Left renal cortex interstitium (tissue), 4 donors: ENCODE results near the gene DTNA. TPM values are rescaled to one million over a fixed set of nuclear protein-coding genes. Genes with fewer than 3 reads are reported as not detected.

ENCODE experiments used
- DNase-seq, 4 donors: peaks; one replicate each; pipeline ENCODE4 v3.0.0-alpha.2; 2013; ENCODE audit warnings: low read depth in 4 of 4, low spot score in 2 of 4, missing footprints in 1 of 4
- polyA plus RNA-seq, 4 donors: library from polyadenylated mRNA; unstranded; fragments of 120-200 nt; gene quantifications; one replicate each; pipeline ENCODE4 v1.2.1, GENCODE V29; 2013; ENCODE audit not compliant: insufficient read length in 4 of 4

DTNA gene
- polyA plus RNA-seq, 4 donors: 14.2 to 21.3 (median 18.6) TPM

- no peak for DNase-seq
Observed at GRCh38 chr18:34760444-34760843, 50.3 kb downstream of the DTNA start.

DNA sequence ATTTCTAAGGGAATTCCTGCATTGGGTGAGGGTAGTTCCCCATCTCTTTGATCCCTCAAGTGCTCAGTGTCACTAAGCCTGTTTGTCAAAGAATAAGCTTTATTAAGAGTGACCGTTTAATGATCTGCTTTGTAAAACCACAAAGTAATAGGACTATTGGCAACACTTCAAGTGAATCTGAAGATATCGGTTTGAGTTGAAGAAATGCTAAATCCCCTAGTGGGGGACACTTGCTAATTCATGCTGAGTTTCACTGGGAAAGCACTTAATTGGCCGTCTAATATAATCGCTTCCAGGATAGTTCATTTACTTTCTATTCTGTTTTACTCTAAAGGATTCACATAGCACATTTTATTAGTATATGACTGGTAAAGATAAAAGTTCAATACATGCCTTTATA lies 54.4 kb downstream of the DTNA start:
- DNase-seq: no peak

DNA sequence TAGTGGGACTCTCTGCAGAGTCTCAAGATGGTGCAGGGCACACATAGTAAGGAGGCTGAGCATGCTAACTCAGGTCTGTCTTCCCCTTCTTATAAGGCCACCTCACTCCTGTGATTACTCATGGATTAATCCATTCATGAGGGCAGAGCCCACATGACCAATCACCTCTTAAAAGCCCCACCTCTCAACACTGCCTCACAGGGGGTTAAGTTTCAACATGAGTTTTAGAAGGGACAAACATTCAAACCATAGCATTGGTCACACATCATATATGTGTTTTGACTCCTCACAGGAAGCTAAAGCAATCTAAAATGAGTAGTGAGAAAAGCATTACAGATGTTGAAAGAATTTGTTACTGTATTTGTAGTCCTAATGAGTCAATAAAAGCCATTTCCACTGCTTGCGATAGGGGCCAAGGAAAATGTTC lies 57.5 kb downstream of the DTNA start:
- DNase-seq: no peak

- DNase-seq: no peak
Observed at GRCh38 chr18:34771958-34772357, 61.9 kb downstream of the DTNA start.

DNA sequence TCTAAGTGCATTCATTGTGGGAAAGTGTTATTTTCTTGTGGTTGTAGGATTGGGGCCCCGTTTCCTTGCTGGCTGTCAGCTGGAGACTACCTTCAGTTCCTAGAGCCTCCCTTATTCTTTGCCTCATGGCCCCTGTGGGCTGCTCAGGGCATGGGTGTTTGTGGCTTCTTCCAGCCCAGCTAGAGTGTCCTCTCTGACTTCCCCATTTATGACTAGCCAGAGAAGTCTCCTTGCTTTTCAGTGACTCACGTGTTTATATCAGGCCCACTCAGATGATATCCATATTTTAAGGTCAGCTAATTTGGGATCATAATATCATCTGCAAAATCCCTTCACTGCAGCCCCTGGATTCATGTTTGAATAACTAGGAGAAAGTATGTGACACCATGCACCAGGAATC lies 62.8 kb downstream of the DTNA start:
- no peak for DNase-seq

DNA sequence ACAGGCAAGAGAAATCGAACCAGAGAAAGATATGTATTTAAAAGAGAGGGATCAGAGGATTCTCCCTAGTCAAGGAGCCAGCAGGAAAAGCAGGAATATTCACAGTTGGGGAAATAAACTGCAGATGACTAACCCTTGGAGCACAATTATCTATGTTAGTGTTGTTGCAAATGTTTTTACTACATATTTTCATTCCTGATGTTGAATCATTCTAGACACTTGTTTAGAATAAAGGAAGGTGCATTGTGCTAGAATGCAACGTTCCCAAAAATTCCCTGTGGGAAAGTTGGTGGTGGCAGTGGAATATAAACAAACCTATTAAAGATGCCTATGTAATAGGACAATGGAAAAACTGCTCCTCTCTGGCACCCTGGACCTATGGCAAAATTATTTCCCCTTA lies 63.3 kb downstream of the DTNA start:
- DNase-seq: no peak

DNA sequence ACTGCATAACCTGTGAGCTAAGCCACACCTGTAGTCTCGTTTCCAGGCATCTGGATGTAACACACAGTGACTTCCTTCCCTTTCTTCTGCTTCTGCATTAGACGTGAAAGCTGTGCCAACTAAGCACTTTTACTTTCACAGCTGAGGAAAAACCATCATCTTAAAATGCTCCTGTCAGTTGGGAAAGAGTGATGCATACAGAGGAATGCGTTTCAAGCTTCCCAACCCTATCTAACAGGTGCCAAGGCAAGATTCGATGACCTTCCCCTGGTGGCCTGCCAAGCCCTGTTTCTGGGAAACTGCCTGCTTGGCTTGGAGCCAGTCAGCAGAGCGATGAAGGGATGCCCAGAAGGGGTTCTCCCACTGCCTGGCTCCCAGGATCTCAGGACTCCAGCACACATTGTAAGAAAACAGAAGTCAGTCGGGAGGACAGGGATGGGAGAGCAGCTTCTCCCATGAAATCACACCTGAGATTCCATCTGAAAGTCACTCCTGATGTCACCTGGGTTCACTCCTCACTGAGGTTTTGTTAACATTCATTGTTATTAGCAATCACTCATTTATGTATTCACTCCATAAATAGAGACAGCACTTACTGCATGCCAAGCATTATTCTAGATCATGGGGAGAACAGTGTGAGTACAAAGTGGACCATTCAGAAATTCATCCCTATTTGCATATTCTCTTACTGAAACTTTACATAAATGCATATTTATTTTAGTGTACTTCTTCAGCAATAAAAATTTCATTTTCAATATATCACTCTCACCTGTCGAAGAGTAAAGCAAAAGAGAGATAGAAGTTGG lies 64.1 kb downstream of the DTNA start:
- no peak for DNase-seq

DNA sequence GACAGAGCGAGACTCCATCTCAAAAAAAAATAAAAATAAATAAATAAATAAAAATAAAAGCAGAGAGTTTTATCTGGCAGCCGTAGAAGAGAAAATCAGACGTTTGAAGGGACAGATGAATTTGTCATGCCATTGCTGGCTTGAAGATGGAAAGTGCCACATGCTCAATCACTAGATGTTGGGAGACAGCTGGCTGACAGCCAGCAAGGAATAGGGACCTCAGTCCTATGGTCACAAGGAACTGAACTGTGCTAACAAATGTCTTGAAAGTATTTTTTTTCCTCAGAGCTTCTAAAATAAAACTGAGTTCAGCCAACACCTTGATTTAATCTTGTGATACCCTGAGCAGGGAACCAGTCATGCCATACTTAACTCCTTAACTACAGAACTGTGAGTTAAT lies 65.4 kb downstream of the DTNA start:
- DNase-seq: no peak

DNA sequence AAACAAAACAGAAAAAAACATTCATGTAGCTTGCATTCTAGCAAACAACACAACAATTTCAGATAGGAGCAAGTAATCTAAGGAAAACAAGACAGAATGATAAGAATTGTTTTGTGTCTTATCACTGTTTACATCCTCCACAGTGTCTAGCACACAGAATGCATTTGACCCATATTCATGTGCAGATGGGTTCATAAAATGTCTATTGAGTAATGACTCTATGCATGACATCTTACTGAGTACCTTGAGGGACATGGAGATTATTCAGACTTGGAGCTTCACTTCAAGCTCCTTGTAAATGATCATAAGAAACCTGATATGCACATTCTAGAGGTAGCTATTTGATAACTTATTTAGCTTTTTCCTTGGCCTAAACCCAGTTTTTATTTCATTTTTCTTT lies 69.0 kb downstream of the DTNA start:
- DNase-seq: no peak

DNA sequence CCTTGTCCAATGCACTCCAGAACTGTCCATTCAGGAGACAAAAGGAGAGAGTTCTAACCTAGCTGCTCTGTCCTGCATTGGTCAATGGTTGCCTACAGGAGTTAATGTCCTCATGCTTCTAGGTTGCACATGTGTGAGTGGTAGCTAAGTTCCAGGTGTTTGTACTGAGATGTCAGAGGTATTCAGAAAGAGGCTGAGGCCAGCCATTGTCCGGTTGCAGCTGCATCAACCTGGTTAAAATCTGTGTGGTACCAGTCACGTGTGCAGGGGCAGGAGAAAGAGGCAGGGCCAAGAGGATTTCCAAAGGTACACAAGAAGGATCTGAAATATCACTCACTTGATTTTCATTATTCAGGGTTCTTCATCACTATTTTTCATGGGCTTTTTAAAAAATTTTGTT lies 70.8 kb downstream of the DTNA start:
- no peak for DNase-seq

GRCh38 chr18:34783501-34783900 lies 73.4 kb downstream of the DTNA start:
- no peak for DNase-seq

DNA sequence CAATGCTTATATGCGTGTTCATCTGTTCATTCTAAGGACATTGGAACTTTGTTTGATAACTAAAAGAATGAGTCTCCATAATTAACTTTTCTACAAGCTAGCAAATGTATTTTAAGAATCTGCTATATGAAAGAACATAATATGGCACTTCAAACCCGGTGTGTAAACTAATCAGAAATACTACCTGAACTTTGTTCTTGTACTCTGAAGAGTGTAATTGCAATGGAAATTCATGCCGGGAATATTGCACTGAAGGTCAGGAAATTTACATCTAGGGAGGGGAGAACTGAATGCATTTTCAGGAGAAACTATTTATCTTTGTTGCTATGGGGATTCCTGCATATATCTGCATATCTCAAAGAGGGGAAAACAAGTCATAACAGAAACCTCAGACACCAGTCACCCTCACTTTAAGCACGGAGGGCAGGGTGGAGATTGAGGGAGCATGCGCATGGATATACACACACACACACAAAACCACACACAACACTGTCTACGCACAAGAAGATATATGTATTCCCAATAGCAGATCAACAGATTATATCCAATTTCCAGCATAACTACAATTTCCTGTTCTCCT lies 76.2 kb downstream of the DTNA start:
- DNase-seq: no peak

GRCh38 chr18:34787931-34788532 lies 77.9 kb downstream of the DTNA start:
- DNase-seq: peak in 1 of 4 donors; percentile 31

DNA sequence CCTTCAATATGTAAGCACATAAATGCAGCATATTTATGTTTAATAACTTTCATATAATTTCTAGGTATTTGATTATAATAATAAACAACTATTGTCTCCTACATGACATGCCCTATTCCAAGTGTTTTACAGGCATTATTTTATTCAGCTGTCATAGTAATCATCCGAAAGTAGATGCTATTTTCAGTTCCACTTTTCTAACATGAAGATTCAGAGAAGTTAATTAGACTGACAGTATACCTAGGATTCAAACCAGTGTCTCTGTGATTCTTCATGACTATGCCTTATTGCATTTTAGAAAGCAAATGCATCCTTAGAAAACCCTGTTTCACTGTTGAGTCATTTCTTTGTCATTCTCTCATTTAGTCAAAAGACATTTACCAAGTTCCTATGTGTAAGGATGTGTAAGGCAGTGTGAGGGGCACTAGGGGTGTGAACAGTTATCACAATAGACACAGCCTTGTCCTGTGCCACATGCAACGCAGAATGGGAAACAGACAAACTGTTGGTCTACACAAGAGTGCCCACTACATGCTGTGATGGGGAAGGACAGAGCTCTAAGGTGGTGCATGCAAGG lies 79.8 kb downstream of the DTNA start:
- DNase-seq: no peak

DNA sequence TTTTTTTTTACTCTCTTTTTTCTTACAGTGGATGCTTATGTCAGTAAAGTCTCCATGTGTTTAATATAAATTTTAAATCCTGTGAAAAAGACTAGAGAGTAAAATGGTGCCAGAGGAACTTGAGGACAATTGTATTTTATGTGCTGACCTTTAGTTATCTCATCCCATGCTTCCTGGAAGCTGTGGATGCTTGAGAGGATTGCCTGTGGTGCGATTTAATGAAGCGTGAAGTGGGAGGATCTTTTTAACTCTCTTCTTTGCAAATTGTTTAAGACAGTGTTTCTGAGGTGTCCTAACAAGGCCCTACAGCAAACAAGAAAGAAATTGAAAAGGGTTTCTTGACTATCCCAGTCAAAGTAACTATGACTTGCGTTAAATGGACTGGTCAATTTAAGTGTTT lies 84.2 kb downstream of the DTNA start:
- peak in 2 of 4 donors; percentile 34 to 45 for DNase-seq

DNA sequence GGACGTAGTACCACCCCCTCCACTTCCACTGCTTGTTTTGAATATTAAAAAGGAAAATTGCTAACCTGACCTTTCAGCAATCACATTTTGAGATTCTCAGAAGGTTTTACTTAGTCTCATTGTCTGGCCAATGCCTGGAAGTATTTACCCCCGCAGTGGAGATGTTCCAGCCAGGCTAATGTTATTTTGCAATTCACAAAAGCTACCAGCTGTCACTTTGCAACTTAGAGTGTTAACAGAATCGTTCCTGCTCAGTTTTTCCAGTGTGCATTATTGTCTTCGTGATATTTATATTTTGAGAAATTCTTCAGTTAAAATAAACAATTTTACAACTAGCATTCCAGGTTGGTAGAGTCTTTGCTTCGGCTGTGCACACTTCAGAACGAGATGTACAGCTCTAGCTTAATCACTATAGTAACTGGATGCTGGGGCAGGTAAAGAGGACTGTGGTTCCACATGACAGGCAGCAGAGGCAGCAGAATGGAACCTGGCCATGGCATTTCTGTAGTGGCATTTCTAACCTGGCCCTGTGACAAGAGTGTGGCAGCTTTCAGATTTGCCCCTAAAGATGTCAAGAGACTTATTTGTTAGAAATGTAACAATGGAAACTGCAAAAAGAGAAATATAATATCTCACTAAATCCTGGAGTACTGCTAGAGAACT lies 85.1 kb downstream of the DTNA start:
- DNase-seq: no peak

DNA sequence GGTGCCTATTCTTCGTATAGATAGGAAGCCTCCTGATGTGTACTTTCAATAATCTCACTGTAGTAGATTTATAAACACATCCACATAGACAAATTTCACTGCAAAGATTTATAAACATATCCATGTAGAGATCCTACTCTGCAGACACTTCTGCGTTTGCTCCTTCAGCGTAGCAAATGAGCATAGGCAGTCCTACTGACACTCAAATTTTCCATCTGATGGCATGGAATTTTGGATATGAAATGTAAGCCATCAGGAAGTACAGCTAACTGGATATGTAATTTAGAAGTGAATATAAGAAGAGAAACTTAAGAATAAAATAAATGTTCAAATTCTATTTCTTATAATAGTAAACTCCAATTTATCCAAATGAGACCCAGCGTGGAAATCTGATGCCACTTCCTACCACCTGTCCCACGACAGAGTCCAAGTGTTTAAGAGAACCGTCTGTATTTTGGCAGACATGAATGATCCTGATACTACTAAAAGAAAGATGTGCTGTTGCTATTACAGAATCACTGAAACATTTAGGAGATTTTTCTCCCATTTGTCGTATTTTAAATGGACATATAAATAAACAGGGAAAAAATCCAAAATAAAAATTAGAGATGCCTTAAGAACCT lies 86.0 kb downstream of the DTNA start:
- DNase-seq: no peak

- no peak for DNase-seq
Observed at GRCh38 chr18:34799291-34799690, 89.2 kb downstream of the DTNA start.

GRCh38 chr18:34800381-34800780 lies 90.3 kb downstream of the DTNA start:
- no peak for DNase-seq

DNA sequence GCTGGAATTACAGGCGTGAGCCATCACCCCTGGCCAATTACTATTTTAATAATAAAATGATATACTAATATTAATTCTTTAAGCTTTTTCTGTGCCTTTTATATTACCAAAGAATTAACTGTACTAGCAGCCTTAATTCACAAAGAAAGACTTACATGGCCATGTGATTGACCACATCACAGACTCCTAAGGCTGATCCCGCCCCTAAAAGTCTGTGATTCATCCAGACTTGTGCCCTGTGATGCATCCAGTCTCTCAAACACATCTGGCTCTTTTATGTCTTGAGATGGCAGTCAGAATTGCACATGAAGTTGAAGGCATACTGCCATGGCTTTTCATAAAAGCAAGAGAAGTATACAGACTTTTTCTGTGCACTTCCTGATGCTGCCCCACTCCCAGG lies 91.7 kb downstream of the DTNA start:
- no peak for DNase-seq

DNA sequence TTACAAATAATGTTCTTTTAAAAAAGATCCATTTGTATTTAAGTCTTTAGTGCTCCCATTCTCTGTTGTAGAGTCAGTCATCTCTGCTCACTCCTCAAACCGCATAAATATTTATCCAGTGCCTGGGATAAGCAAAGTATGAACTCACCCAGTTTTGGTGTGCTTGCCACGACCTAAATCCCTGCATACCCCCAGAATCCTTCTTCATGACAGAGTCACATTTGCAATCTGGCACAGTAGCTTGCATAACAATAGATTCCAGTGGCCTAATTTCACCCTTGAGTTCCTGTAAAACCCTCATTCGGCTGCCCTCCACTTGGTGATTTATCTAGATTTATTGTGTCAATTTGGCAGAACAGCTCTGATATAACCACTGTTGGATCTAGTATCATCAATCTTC lies 92.9 kb downstream of the DTNA start:
- DNase-seq: no peak
